ENCODE measurements around the gene SPIRE2.
"Not testable (repeated sequence)": the region's sequence is repeated elsewhere in the genome, so short reads cannot be mapped to it uniquely, and the experiment has no call there.

The SPIRE2 gene

DNA sequence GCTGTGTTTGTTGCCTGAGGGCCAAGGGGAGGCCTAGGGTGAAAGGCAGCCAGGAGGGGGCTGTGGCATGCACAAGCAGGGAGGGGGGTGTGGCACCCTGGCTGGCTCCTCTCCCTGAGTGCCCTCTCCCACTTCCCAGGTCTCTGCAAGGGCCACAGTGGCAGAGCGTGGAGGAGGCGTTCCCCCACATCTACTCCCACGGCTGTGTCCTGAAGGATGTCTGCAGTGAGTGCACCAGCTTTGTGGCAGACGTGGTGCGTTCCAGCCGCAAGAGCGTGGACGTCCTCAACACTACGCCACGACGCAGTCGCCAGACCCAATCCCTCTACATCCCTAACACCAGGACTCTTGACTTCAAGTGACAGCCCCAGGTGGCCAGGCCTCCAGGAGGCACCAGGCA, 41.6 kb downstream of the SPIRE2 start:
- no peak for DNase-seq (ENCODE audit: low spot score)

DNA sequence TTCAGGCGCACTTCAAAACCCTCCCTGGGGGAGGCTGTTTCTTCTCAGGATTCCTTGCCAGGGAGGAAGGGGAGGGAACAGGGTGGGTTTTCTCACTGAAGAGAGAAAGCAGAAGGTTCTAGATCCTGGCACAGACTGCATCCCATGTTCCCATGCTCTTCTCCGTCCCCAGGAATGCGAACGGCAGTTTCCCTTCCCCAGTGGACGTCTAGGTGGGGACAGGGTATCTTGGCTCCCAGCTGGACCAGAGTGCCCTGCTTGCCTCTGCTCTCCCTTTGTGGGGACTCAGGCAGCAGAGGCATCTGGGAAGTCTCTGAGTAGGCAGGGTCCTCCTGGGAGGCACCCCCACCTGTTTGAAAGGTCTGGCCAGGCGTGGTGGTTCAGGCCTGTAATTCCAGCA, 42.2 kb downstream of the SPIRE2 start:
- DNase-seq (ENCODE audit: low spot score) = no peak

DNA sequence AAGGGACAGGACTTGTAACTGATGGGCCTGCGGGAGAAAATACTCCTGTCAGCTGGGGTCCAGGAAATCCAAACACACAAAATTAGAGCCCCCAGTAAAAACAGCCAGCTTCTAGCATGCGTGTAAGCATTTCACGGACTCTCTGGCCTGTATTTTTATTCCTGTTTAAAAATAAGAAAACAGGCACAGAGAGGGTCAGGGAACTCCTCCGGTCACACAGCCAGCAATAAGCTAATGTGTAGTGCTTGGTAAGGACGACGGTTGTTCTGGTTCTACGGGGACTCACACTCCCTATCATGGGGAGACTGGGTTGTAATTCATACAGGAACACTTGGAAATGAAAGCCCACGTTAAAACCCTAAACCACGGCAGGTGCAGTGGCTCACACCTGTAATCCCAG, 43.6 kb downstream of the SPIRE2 start:
- no peak for DNase-seq (ENCODE audit: low spot score)

DNA sequence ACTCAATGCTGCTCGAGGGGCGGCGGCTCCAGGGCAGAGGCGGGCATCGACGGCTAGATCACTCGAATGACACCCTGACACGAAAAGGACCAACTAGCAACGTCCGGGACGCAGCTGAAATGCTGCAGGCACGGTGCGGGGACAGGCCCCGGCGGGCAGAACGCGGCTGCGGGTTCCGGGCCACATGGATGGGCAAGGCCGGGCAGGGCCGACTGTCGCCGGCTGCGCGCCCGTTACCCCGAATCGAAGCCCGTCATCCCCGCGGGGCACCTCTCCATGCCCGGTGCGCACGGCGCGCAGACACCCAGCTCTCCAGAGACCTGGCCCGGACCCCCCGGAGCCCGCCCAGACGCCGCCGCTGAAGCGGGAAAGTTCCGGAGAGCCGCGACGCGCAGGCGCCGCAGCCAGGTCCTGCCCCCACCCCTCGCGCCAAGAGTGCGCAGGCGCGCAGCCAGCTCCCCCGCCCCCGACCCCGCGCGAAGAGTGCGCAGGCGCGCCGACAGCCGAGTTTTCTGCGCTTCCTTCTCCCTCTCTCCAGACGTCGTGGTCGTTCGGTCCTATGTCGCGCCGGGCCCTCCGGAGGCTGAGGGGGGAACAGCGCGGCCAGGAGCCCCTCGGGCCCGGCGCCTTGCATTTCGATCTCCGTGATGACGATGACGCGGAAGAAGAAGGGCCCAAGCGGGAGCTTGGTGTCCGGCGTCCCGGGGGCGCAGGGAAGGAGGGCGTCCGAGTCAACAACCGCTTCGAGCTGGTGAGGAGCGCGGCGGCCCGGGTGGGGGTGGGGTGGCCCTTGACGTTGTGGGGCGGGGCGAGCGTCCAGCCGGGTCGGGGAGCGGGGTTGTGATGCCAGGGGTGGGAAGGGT, 45.1 kb downstream of the SPIRE2 start, which contains the start of gene TCF25:
TSS of gene TCF25 (plus strand) at position 484 of the 863 bp plus-strand sequence. CDS start at position 560, 76 bp downstream.
- peak; percentile 86 for DNase-seq (ENCODE audit: low spot score)

DNA sequence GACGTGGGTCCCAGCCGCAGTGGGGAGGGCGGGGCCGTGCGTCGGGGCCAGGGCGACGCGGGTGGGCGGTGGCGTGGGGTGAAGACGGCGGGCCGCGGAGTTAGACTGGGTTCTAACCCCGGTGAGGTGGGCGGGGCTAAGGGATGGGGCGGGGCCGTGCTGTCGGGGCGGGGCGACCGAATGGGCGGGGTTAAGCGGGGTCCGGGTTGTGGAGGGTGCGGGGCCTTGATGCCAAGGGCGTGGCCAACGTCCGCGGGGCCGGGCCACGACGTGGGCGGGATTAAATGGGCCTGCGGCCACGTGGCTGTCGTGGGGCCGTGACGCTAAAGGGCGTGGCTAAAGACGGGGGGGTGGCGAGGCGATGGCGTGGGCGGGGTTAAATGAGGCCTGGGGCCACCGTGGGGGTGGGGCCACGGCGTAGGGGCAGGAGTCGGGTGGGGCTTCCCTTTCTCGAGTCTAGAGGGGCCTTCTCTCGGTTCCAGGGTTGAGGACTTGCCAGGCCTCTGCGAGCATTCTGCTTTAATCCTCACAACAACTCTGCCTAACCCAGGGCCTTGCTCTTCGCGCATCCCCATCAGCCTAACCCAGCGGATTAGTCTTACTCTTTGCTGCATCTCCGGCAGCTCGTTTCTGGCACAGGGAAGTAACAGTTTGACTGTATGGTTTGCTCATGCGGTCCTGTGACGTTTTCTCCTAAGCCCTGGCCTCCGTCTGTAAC, 45.9 kb downstream of the SPIRE2 start:
- DNase-seq (ENCODE audit: low spot score) = peak; percentile 97

DNA sequence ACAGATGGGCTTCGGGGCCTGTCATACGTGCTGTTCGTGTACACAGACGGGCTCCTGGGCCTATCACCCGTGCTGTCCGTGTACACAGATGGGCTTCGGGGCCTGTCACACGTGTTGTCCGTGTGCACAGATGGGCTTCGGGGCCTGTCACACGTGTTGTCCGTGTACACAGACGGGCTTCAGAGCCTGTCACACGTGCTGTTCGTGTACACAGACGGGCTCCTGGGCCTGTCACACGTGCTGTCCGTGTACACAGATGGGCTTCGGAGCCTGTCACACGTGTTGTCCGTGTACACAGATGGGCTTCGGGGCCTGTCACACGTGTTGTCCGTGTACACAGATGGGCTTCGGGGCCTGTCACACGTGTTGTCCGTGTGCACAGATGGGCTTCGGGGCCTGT, 50.8 kb downstream of the SPIRE2 start:
- not testable (repeated sequence) for DNase-seq (ENCODE audit: low spot score)

DNA sequence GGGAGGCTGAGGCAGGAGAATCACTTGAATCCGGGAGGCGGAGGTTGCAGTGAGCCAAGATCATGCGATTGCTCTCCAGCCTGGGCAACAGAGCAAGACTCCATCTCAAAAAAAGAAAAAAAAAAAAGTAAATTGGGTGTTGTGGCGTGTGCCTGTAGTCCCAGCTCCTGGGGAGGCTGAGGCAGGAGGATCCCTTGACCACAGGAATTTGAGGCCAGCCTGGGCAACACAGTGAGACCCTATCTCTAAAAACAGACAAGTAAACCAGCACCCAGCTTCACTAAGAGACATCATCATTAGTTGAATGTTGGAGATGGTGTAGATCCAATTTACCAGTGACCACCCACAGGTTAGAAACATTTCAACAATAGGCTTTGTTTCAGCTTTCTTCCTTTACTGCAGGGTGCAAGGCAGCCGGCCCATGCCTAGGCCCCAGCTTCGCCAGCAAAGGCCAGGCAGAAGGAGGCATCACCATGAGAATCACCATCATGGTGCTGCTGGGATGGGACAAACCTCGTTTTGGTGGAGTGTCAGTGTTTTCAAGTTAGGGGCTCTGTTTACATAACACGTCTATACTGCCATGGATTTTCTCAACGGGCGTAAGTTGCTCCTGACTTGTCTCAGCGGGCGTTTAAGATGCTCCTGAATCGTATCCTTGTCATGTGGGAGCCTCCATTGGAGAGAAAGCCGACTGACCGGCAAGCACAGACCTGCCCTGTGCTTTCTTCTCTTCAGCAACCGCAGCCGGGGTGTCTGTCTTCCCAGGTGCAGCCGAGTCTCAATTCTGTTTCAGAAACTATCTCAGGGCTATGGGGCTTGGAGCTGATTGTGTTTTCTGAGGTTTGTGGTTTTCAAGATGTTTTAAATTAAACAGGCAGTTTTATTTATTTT, 52.4 kb downstream of the SPIRE2 start:
- DNase-seq (ENCODE audit: low spot score) = no peak

DNA sequence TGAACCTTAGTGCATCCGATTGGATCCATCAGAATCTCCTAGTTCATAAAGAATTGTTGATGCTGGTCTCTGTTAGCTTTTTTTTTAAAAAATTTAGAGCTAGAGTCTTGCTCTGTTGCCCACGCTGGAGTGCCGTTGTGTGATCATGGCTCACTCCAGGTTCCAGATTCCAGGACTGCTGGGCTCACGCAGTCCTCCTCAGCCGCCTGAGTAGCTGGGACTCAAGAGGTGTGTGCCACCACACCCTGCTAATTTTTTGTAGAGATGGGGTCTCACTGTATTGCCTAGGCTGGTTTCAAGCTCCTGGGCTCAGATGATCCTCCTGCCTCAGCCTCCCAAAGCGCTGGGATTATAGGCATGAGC, 53.1 kb downstream of the SPIRE2 start:
- DNase-seq (ENCODE audit: low spot score) = no peak

DNA sequence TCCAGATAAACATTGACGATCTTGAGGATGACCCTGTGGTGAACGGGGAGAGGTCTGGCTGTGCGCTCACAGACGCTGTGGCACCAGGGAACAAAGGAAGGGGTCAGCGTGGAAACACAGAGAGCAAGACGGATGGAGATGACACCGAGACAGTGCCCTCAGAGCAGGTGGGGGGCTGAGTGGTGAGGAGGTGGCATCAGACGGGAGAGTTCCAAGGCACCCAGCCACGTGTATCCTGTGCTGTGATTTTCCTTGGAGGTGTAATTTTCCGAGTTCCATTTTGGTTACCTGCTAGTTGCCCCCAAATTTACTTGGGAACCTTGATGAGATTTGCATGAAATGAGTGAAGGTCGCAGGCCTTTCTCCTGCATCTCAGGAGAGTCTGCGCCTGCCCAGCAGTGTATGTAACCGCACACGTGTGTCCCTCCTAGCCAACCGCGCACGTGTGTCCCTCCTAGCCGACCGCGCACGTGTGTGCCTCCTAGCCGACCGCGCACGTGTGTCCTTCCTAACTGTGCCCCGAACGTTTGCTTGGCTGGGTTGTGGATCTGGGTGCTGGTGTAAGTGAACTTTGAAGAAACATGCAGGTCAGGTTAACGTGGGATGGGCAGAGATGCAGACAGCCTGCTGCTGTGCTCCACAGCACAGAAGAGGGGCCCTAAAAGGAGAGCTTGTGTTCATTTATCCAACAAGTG, 55.2 kb downstream of the SPIRE2 start:
- DNase-seq (ENCODE audit: low spot score) = no peak

DNA sequence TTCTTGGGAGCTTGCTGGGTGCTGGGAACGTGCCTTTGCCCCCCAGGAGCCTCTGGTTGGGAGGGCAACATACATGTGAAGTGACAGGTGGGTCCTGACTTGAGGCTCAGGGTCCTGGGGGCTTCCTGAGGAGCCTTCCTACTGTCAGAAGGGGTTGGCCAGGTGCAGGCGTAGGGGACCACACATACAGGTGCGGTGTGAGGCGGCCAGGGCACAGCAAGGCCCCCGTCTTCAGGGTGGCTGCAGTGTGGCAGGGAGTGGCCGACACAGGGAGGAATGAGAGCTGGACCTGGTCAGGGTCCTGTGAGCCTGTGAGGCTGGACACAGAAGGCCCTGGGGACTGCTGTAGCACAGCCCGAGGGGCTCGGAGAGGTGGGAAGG, 55.8 kb downstream of the SPIRE2 start:
- DNase-seq (ENCODE audit: low spot score) = no peak

DNA sequence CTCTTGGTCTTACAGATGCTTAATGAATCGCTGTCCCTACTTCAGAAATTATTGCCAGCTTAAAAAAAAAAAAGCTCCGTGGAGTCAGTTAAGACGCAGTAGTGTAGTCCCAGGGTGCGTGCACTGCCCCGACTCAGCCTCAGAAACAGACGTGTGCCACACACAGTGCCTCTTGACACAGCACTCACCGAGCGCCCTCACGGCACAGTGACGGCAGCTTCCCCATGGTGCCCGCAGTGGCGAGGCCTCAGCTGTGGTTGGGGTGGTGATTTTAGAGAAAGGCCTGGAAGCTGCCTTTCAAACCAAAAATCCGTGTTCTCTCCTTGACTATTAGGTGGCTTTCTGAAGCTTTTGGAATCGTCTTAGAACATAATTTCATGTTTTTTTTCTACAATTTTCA, 59.0 kb downstream of the SPIRE2 start:
- no peak for DNase-seq (ENCODE audit: low spot score)

DNA sequence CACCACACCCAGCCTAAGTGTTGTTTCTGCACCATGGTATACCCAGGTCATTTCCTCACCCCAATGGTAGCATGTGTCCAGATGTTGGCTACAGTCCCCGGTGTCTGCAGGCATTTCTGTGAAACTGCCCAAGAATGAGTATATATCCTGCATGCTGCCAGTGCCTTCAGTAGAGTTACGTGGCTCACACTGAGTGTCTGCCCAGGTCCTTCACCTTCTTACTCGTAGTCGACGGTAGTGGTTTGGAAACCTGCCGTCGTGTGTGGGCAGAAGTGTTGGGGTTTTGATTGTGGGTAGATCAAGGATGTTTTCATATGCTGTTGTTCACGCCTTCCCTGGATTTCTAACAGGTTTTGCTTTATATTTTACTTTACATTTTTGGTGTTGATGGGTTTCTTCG, 61.9 kb downstream of the SPIRE2 start:
- no peak for DNase-seq (ENCODE audit: low spot score)

DNA sequence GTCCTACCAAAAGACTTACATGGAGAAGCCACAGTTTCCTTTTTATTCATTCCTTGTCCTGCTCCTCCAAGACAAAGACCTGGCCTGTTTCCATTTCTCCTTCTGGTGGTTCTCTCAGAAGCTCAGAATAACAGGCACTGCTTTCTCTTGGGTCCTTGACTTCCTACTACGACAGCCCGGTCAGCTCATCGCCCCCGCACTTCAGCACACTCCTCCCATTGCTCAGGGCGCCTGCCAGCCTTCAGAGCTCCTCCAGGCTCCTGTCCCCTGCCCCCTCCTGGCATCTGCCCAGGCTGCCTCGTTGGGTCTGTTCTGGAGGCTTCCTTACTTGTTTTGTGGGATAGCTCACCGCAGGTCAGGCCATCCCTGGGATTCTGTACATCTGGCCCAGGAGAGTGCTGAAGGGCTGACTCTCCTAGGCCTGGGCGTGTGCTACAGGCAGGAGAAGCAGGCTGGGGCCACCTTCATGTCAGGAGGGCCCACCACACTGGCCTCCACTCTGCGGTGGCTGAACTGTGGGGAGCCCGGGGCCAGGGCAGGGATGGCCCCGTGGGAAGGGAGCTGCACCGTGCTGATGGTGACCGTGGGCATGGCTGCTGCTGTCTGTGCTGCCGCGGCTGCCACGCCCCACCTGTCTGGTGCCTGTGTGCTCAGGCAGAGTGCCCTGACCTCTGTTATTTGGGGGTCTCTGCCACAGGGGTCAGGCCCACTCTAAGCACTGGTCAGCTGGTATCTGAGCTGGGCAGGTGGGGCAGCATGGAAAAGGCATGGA, 62.8 kb downstream of the SPIRE2 start:
- no peak for DNase-seq (ENCODE audit: low spot score)

DNA sequence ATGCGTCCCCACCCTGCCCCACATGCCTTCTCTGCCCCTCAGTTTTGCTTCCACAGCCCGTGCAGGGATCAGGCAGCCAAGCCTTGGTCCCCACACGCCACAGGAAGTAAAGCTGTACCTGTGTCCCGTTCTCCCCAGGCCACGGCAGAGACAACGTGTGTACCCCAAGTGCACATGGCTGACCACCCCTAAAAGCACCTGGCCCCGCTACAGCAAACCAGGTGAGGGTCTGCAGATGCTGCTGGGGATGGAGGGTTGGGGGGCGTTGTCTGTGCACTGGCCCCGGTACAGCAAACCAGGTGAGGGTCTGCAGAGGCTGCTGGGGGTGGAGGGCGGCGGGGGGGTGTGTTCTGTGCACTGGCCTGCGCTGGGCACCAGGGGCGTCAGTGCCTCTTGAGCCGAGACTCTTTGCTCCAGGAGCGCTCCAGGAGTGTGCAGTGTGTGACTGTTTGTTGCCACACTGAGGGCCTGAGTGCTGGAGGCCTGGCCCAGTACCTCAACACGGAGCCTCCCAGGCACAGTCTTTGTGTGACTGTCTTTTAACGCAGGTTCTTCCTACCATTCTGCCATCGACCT, 63.9 kb downstream of the SPIRE2 start:
- DNase-seq (ENCODE audit: low spot score) = no peak

DNA sequence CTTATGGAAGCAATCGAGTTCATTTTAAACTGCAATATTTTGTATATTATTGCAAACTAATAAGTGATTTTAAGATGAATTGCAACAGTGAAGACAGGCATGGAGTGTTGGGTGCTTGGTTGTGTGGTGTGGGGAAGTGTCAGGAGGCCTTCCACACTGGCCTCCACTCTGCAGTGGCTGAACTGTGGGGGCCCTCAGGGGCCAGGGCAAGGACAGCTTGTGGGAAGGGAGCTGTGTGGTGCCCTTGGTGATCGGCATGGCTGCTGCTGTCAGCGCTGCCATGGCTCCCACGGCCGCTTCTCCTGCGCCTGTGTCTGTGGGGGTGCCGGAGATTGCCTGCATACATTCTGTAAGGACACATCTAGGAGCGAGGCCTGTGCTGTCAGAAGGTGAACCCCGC, 64.4 kb downstream of the SPIRE2 start:
- no peak for DNase-seq (ENCODE audit: low spot score)

DNA sequence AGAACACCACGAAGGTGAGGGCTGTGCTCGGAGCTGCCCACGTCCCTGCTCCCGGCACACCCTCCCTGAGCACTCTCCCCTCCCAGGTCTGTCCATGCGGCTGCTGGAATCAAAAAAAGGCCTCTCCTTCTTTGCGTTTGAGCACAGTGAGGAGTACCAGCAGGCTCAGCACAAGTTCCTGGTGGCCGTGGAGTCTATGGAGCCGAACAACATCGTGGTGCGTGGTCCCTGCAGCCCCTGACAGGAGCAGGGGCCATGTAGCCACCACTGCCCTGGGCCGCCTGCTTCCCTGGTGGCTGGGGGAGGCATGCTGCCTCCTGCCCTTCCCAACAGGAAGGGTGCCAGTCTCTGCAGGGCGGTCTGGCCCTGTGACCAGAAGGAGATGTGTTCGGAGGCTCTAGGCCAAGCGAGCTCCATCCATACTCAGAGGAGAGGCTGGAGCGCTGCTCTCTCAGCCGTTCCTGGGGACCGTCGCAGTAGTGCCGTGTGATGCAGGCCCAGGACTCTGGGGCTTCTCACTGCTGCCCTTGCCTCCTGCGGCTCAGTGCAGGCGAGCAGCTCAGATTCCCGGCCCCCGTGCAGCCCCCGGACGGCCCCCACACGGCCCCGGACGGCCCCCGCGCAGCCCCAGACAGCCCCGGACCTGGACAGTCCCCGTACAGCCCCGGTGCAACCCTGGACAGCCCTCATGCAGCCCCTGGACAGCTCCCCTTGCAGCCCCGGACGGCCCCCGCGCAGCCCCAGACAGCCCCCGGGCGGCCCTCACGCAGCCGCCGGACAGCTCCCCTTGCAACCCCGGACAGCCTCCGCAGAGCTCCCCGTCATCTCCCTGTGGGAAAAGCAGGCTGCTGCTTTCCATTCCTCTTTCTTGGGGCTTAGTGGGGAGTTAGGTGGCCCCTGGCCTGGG, 65.6 kb downstream of the SPIRE2 start:
- no peak for DNase-seq (ENCODE audit: low spot score)

DNA sequence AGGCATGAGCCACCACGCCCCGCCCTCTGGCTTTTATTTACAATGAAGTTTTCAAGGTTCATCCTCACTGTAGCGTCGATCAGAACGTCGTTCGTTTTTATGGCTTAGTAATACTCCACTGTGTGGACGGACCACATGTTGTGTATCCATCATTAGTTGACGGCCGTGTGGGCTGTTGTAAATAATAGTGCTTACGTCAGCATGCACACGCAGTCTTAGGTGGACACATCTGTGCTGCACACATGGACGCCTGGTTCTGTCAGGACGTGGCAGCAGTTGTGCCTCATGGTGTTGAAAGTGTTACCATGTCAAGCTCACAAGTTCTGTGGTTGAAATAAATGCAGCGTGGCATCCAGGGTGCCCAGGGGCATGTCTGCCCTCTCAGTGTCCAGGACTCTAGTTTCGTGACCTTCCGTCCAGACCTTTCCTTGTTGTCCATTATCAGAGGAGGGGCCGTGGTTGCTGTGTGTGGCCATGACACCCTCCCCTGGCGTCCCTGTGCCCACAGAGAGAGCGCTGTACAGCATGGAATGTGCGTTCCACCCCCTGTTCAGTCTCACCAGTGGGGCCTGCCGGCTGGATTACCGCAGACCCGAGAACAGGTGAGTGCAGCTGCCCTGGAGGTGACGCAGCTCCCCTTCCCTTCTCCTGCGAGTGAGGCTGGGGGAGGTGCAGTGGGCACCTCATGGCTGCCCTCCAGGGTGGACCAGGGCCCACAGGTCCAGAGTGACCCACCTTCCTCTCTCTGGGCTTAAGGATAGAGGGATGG, 67.4 kb downstream of the SPIRE2 start:
- no peak for DNase-seq (ENCODE audit: low spot score)

DNA sequence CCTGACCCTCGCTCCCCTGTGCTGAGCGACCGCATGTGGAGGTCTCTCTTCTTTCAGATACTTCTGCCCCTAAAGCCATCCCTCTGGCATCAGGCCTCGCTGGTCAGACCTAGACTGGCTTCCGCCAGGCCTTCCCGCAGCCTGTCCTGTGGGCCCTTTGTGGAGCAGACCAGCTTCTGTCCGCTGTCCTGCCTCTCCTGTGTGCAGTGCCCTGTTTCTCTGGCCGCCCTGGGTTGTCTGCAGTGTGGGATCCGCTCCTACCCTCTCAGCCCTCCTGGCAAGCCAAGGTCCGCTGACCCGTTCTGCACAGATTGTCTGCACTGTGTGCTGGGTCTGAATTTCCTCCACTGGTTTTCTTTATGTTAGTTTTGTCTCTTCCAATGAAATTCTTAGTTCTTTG, 68.9 kb downstream of the SPIRE2 start:
- DNase-seq (ENCODE audit: low spot score) = no peak

All from Ammon's horn (tissue), 1 donor.